CD14-positive monocyte (primary cell): ENCODE results near the gene LYRM2. TPM values are rescaled to one million over a fixed set of nuclear protein-coding genes. Genes with fewer than 3 reads are reported as not detected.

Source experiments
- DNase-seq, 3 donors: peaks; one replicate each; pipeline ENCODE4 v3.0.0-alpha.2; 2011 to 2022
- H2AFZ ChIP-seq: 2 replicates; pipeline ENCODE4 v1.6.0; 2012; ENCODE audit warnings: mild to moderate bottlenecking, low read depth, low read length, inconsistent platforms; ENCODE audit not compliant: insufficient read depth, poor library complexity, severe bottlenecking
- H3K27ac ChIP-seq, 2 donors: 1 replicate in 1 of 2; 2 replicates in 1 of 2; pipeline ENCODE4 v1.5.1; 2012 to 2013; ENCODE audit warnings: low read length in 2 of 2, control low read depth in 1 of 2, inconsistent platforms in 1 of 2, low read depth in 1 of 2, mild to moderate bottlenecking in 1 of 2
- H3K27me3 ChIP-seq, 2 donors: one replicate each; pipeline versions ENCODE4 v1.6.0 to v1.6.1; 2011 to 2013; ENCODE audit warnings: low read length in 2 of 2; ENCODE audit not compliant: control insufficient read depth in 2 of 2, insufficient read depth in 2 of 2
- H3K36me3 ChIP-seq, 2 donors: replicated peaks in 1 of 2; 1 replicate in 1 of 2; 2 replicates in 1 of 2; pipeline versions ENCODE4 v1.5.1 to v1.6.1; 2012 to 2013; ENCODE audit warnings: low read length in 2 of 2, control low read depth in 1 of 2, inconsistent platforms in 1 of 2, mild to moderate bottlenecking in 1 of 2; ENCODE audit not compliant: insufficient read depth in 2 of 2, control insufficient read depth in 1 of 2
- H3K4me1 ChIP-seq, 2 donors: 1 replicate in 1 of 2; 2 replicates in 1 of 2; pipeline versions ENCODE4 v1.5.1 to v1.6.1; 2012 to 2013; ENCODE audit warnings: low read length in 2 of 2, control low read depth in 1 of 2, inconsistent platforms in 1 of 2, mild to moderate bottlenecking in 1 of 2, moderate library complexity in 1 of 2; ENCODE audit not compliant: insufficient read depth in 2 of 2, control insufficient read depth in 1 of 2
- H3K4me2 ChIP-seq: replicated peaks from 2 replicates; pipeline ENCODE3; 2012; ENCODE audit warnings: low read length, moderate library complexity, mild to moderate bottlenecking; ENCODE audit not compliant: poor library complexity, severe bottlenecking; ENCODE audit errors: extremely low read depth
- H3K4me3 ChIP-seq, 3 experiments: fragments of 200-600 bp in 1 of 3; sonication (generic) in 1 of 3; replicated peaks in 1 of 3; 1 replicate in 2 of 3; 2 replicates in 1 of 3; pipeline ENCODE4 v1.5.1; 2011 to 2013; ENCODE audit warnings: low read length in 3 of 3, mild to moderate bottlenecking in 3 of 3, control low read depth in 2 of 3, low read depth in 2 of 3, inconsistent platforms in 1 of 3, moderate library complexity in 1 of 3
- H3K79me2 ChIP-seq: 2 replicates; pipeline ENCODE4 v1.6.0; 2012; ENCODE audit warnings: mild to moderate bottlenecking, control low read depth, inconsistent platforms, low read length, moderate library complexity; ENCODE audit not compliant: insufficient read depth
- H3K9ac ChIP-seq: 2 replicates; pipeline ENCODE4 v1.6.0; 2017; ENCODE audit warnings: low read length, mild to moderate bottlenecking; ENCODE audit not compliant: insufficient read depth, poor library complexity, severe bottlenecking
- H3K9me3 ChIP-seq, 2 donors: replicated peaks in 1 of 2; 1 replicate in 1 of 2; 2 replicates in 1 of 2; pipeline versions ENCODE4 v1.5.1 to v1.6.1; 2012 to 2013; ENCODE audit warnings: low read length in 2 of 2, control low read depth in 1 of 2; ENCODE audit not compliant: control insufficient read depth in 1 of 2, insufficient read depth in 1 of 2
- H4K20me1 ChIP-seq: 2 replicates; pipeline ENCODE4 v1.6.0; 2012; ENCODE audit warnings: mild to moderate bottlenecking, low read length, control low read depth, moderate library complexity; ENCODE audit not compliant: insufficient read depth
- H3K27ac Mint-ChIP-seq, 7 donors: one replicate each; pipeline ENCODE4 v1.8.0; 2020; ENCODE audit warnings: mild to moderate bottlenecking in 7 of 7, mixed read lengths in 7 of 7, moderate library complexity in 6 of 7, inconsistent platforms in 2 of 7
- H3K27me3 Mint-ChIP-seq, 3 donors: one replicate each; pipeline ENCODE4 v1.8.0; 2021 to 2022; ENCODE audit warnings: low read depth in 3 of 3, mild to moderate bottlenecking in 3 of 3, mixed read lengths in 3 of 3, moderate library complexity in 3 of 3, inconsistent platforms in 1 of 3
- H3K36me3 Mint-ChIP-seq, 2 donors: one replicate each; pipeline ENCODE4 v1.8.0; 2020; ENCODE audit warnings: mixed read lengths in 2 of 2, inconsistent platforms in 1 of 2, mild to moderate bottlenecking in 1 of 2
- H3K4me1 Mint-ChIP-seq: one replicate; pipeline ENCODE4 v1.8.0; 2020; ENCODE audit warnings: mild to moderate bottlenecking, mixed read lengths
- H3K4me3 Mint-ChIP-seq, 2 donors: one replicate each; pipeline ENCODE4 v1.8.0; 2020; ENCODE audit warnings: mild to moderate bottlenecking in 2 of 2, mixed read lengths in 2 of 2, moderate library complexity in 1 of 2
- H3K9me3 Mint-ChIP-seq, 7 donors: one replicate each; pipeline ENCODE4 v1.8.0; 2020 to 2022; ENCODE audit warnings: mixed read lengths in 7 of 7, mild to moderate bottlenecking in 6 of 7, moderate library complexity in 6 of 7, inconsistent platforms in 2 of 7
- CTCF ChIP-seq: fragments of 200-600 bp; IDR thresholded peaks from one replicate; pipeline ENCODE4 v1.8.0; 2022; ENCODE audit warnings: antibody characterized with exemption, mild to moderate bottlenecking
- WGBS: methylation state at CpG from one replicate; pipeline ENCODE4 v1.1.5; 2013; ENCODE audit warnings: missing lambda C conversion rate; ENCODE audit not compliant: insufficient coverage; 5-methylcytosine and 5-hydroxymethylcytosine counted together
- intact Hi-C, 2 donors: fragments of 100-400 bp; cut with micrococcal nuclease; formaldehyde crosslinking; loops; one replicate each; pipeline versions ENCODE4 v1.15.0 to v1.15.1; 2023
- polyA plus RNA-seq, 3 donors: library from polyadenylated mRNA; depleted of rRNA in 1 of 3; unstranded in 2 of 3; stranded (reverse) in 1 of 3; fragments of 300-500 nt in 2 of 3; fragments of >200 nt in 1 of 3; fragmentation: Illumina TruSeq in 2 of 3; gene quantifications; 1 replicate in 2 of 3; 2 replicates in 1 of 3; pipeline ENCODE4 v1.2.3, GENCODE V29; 2012 to 2021

Gene LYRM2
- polyA plus RNA-seq, 3 donors: 13.2 to 64.0 (median 58.1) TPM

GRCh38 chr6:89526563-89526869 lies 112.0 kb downstream of the LYRM2 start:
- Histone ChIP-seq H3K79me2 (no peaks in the 10 kb centered on the region), H3K36me3 (no peaks in the 10 kb centered on the region), H4K20me1 (no peaks in the 10 kb centered on the region), H3K4me2 (no peak overlapping the region), H3K9ac (no peak overlapping the region), H3K27ac (no peak overlapping the region), H3K4me3 (no peak overlapping the region), H2AFZ (no peak overlapping the region), H3K4me1 (no peaks in the 10 kb centered on the region), H3K27me3 (no peaks in the 10 kb centered on the region), H3K9me3 (no peaks in the 10 kb centered on the region)
- no peak for TF ChIP-seq CTCF
- Mint-ChIP-seq H3K9me3 (peaks cover 0 to under 1% (median 0%) of the 10 kb centered on the region in 7 donors), H3K27me3 (no peaks in the 10 kb centered on the region), H3K4me1 (peaks cover 2% of the 10 kb centered on the region), H3K36me3 (no peaks in the 10 kb centered on the region), H3K4me3 (no peak overlapping the region), H3K27ac (peak overlapping the region in 1 of 7 donors; percentile 36)
- DNase-seq: no peak
- intact Hi-C loops: no loop called here
- WGBS: 86% methylated on average over 1 of the region's 2 CpGs

- no peaks in the 10 kb centered on the region for H3K9me3 Mint-ChIP-seq
- no peak for DNase-seq
- Histone ChIP-seq H4K20me1 (no peaks in the 10 kb centered on the region), H3K36me3 (no peaks in the 10 kb centered on the region), H3K79me2 (no peaks in the 10 kb centered on the region), H3K4me1 (no peaks in the 10 kb centered on the region), H3K4me3 (no peak overlapping the region), H3K27me3 (no peaks in the 10 kb centered on the region), H3K9ac (no peak overlapping the region), H3K9me3 (no peaks in the 10 kb centered on the region), H3K27ac (no peak overlapping the region), H2AFZ (no peak overlapping the region), H3K4me2 (no peak overlapping the region)
- no peaks in the 10 kb centered on the region for H3K36me3 Mint-ChIP-seq
- TF ChIP-seq CTCF: no peak
- H3K27ac Mint-ChIP-seq: peak overlapping the region in 2 of 7 donors; percentile 27 to 36
- peaks cover 0 to 2% (median 0%) of the 10 kb centered on the region in 3 donors for H3K27me3 Mint-ChIP-seq
- no peak overlapping the region for H3K4me3 Mint-ChIP-seq
- H3K4me1 Mint-ChIP-seq: peaks cover 2% of the 10 kb centered on the region
- intact Hi-C loops: no loop called here
- 100% methylated on average over 2 of the region's 4 CpGs for WGBS
These were observed 112.6 kb downstream of the LYRM2 start for GRCh38 chr6:89525786-89526562.
